SU-DHL-6 (cell line): Measurements from ENCODE around the gene CPT2.

Experiments used
- H2AFZ ChIP-seq: fragments of 200-600 bp; sonication (generic); 2 replicates; pipeline ENCODE4 v1.6.1; 2014; ENCODE audit warnings: low read depth, mild to moderate bottlenecking, moderate library complexity, mixed read lengths, antibody characterized with exemption, low read length; ENCODE audit not compliant: severe bottlenecking
- H3F3A ChIP-seq: fragments of 200-600 bp; shearing (Covaris generic); 2 replicates; pipeline ENCODE4 v1.6.0; 2016; ENCODE audit warnings: antibody characterized with exemption, mild to moderate bottlenecking; ENCODE audit not compliant: insufficient read depth
- H3K27ac ChIP-seq: fragments of 200-600 bp; sonication (generic); 2 replicates; pipeline ENCODE4 v1.5.1; 2016; ENCODE audit warnings: low read depth, mild to moderate bottlenecking, low read length, moderate library complexity, mixed read lengths
- H3K27me3 ChIP-seq: fragments of 200-600 bp; sonication (generic), shearing (Covaris generic); 2 replicates; pipeline ENCODE4 v1.6.0; 2014; ENCODE audit warnings: mild to moderate bottlenecking, low read length
- H3K36me3 ChIP-seq: fragments of 200-600 bp; sonication (generic); 2 replicates; pipeline ENCODE4 v1.6.1; 2014; ENCODE audit warnings: mild to moderate bottlenecking, low read length, mixed read lengths
- H3K4me2 ChIP-seq: fragments of 300-600, 200-600 bp; shearing (Covaris generic), sonication (generic); 2 replicates; pipeline ENCODE4 v1.6.0; 2014; ENCODE audit warnings: low read length, low read depth, mild to moderate bottlenecking; ENCODE audit not compliant: poor library complexity, severe bottlenecking
- H3K4me3 ChIP-seq: fragments of 200-600 bp; sonication (generic); 2 replicates; pipeline ENCODE4 v1.5.1; 2014; ENCODE audit warnings: antibody characterized with exemption, low read length, mild to moderate bottlenecking, mixed read lengths; ENCODE audit not compliant: insufficient read depth, poor library complexity, severe bottlenecking
- H3K79me2 ChIP-seq: fragments of 200-600 bp; sonication (generic); 2 replicates; pipeline ENCODE4 v1.6.1; 2014; ENCODE audit warnings: mild to moderate bottlenecking, low read length, moderate library complexity; ENCODE audit not compliant: insufficient read depth
- H3K9ac ChIP-seq: fragments of 200-600 bp; sonication (generic); 2 replicates; pipeline ENCODE4 v1.7.0; 2014; ENCODE audit warnings: mild to moderate bottlenecking, low read length
- H3K9me2 ChIP-seq: fragments of 200-600 bp; sonication (generic); replicated peaks from 2 replicates; pipeline ENCODE4 v1.6.1; 2014; ENCODE audit warnings: low read length; ENCODE audit not compliant: insufficient read depth
- H3K9me3 ChIP-seq: fragments of 200-600 bp; sonication (generic); 2 replicates; pipeline ENCODE4 v1.6.1; 2014; ENCODE audit warnings: low read length, mixed read lengths; ENCODE audit not compliant: insufficient read depth
- H4K20me1 ChIP-seq: fragments of 200-600 bp; sonication (generic); 2 replicates; pipeline ENCODE4 v1.6.1; 2014; ENCODE audit warnings: low read depth, mild to moderate bottlenecking, antibody characterized with exemption, low read length, moderate library complexity, mixed read lengths
- EZH2phosphoT487 ChIP-seq: fragments of 200-600 bp; sonication (generic), shearing (Covaris generic); conservative IDR thresholded peaks from 2 replicates; pipeline ENCODE4 v1.6.1; 2018; ENCODE audit warnings: mild to moderate bottlenecking, antibody characterized with exemption, low read length, moderate library complexity, mixed read lengths
- TF ChIP-seq, protein P1 (sequence below): fragments of 200-600 bp; sonication (generic); IDR thresholded peaks from one replicate; pipeline ENCODE4 v1.5.1; 2017; ENCODE audit warnings: antibody characterized with exemption, mild to moderate bottlenecking, low read length, moderate library complexity; ENCODE audit not compliant: insufficient read depth, poor library complexity, severe bottlenecking

CPT2 gene

GRCh38 chr1:53210954-53211353, 14.3 kb downstream of the CPT2 start:
- Histone ChIP-seq H4K20me1 (no peaks in the 10 kb centered on the region), H3K9me2 (no peaks in the 10 kb centered on the region), H3K36me3 (peaks cover 30% of the 10 kb centered on the region), H3F3A (no peaks in the 10 kb centered on the region), H3K4me2 (no peak overlapping the region), H3K27ac (no peak overlapping the region), H3K79me2 (no peaks in the 10 kb centered on the region), H3K9me3 (peaks cover 12% of the 10 kb centered on the region; the same call in 1 of the 2 replicates), H2AFZ (no peak overlapping the region), H3K9ac (no peak overlapping the region), H3K4me3 (no peak overlapping the region), H3K27me3 (no peaks in the 10 kb centered on the region)
- TF ChIP-seq, protein P1, sequence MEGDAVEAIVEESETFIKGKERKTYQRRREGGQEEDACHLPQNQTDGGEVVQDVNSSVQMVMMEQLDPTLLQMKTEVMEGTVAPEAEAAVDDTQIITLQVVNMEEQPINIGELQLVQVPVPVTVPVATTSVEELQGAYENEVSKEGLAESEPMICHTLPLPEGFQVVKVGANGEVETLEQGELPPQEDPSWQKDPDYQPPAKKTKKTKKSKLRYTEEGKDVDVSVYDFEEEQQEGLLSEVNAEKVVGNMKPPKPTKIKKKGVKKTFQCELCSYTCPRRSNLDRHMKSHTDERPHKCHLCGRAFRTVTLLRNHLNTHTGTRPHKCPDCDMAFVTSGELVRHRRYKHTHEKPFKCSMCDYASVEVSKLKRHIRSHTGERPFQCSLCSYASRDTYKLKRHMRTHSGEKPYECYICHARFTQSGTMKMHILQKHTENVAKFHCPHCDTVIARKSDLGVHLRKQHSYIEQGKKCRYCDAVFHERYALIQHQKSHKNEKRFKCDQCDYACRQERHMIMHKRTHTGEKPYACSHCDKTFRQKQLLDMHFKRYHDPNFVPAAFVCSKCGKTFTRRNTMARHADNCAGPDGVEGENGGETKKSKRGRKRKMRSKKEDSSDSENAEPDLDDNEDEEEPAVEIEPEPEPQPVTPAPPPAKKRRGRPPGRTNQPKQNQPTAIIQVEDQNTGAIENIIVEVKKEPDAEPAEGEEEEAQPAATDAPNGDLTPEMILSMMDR, result no peak
- TF ChIP-seq EZH2phosphoT487, result no peak

GRCh38 chr1:53214376-53214940, 17.8 kb downstream of the CPT2 start:
- H3K79me2 ChIP-seq, result peaks cover 3% of the 10 kb centered on the region
- H2AFZ ChIP-seq, result no peak overlapping the region
- no peak overlapping the region for H3K9ac ChIP-seq
- TF ChIP-seq EZH2phosphoT487, result no peak
- TF ChIP-seq, protein P1, result no peak
- H3K9me2 ChIP-seq, result no peaks in the 10 kb centered on the region
- no peak overlapping the region for H3K4me2 ChIP-seq
- 0 out of 2 replicates have a peak, but pooled peaks cover 2% of the 10 kb centered on the region for H3F3A ChIP-seq
- H3K36me3 ChIP-seq, result peaks cover 3% of the 10 kb centered on the region; the same call in 1 of the 2 replicates
- H3K4me3 ChIP-seq, result no peak overlapping the region
- no peak overlapping the region for H3K27ac ChIP-seq
- no peaks in the 10 kb centered on the region for H3K27me3 ChIP-seq
- H4K20me1 ChIP-seq, result no peaks in the 10 kb centered on the region
- no peaks in the 10 kb centered on the region for H3K9me3 ChIP-seq

- Histone ChIP-seq H3K79me2 (peaks cover 9% of the 10 kb centered on the region), H3K27ac (no peak overlapping the region), H3K36me3 (no peaks in the 10 kb centered on the region), H2AFZ (no peak overlapping the region), H3K4me2 (no peak overlapping the region), H3K27me3 (no peaks in the 10 kb centered on the region), H3K9ac (no peak overlapping the region), H3K9me2 (no peaks in the 10 kb centered on the region), H4K20me1 (no peaks in the 10 kb centered on the region), H3F3A (0 out of 2 replicates have a peak, but pooled peaks cover 3% of the 10 kb centered on the region), H3K9me3 (no peaks in the 10 kb centered on the region), H3K4me3 (no peak overlapping the region)
- TF ChIP-seq, protein P1, result no peak
- TF ChIP-seq EZH2phosphoT487, result no peak
Measured at GRCh38 chr1:53218201-53218600, 21.6 kb downstream of the CPT2 start.
